Measurements from ENCODE around the gene NDOR1. TPM values are rescaled to one million over a fixed set of nuclear protein-coding genes. Genes with fewer than 3 reads are reported as not detected.

NDOR1 gene
- 11.1 and 13.5 TPM in 2 replicates for total RNA-seq (2014; rRNA removed; shearing (Covaris generic))
- polyA plus RNA-seq (2014; cell fraction: nucleus; rRNA removed) = 93.5 and 115 TPM in 2 replicates

DNA sequence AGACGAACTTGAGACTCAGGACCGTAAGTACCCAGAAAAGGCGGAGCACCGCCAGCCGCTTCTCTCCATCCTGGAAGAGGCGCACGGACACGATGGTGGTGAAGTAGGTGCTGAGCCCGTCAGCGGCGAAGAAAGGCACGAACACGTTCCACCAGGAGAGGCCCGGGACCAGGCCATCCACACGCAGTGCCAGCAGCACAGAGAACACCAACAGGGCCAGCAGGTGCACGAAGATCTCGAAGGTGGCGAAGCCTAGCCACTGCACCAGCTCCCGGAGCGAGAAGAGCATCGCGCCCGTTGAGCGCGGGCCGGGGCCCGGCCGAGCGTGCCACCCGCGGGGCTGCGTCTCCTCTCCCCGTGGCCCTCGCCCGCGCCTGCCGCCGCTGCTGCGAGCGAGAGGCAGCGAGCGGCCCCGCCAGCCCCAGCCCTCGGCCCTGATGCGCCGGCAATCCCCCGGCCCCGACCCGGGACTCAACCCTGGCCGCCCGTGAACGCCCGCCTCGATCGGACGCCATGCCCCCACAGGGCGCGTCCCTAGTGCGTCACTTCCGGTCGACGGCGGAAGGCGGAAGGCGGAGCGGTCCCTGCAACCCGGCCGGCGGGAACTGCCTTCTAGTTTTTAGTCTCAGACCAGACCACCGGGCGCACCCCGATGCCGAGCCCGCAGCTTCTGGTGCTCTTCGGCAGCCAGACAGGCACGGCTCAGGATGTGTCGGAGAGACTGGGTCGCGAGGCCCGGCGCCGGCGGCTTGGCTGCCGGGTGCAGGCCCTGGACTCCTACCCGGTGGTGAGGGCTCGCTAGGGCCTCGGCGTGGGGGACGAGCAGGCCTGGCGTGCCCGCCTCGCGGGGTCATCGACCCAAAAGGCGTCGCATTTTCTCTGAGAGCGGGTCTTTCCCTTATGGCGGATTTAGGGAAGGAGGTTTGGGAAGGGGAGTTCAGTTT, at the start of gene NDOR1, which contains the start of gene TMEM203:
NDOR1 (plus strand) TSS at position 575 of the 944 bp plus-strand sequence; CDS start at position 653, 78 bp downstream.
TMEM203 (minus strand) TSS at position 523 of the 944 bp plus-strand sequence; CDS start at position 289, 234 bp downstream.
- peak; percentile 80 for DNase-seq (ENCODE audit: extremely low read depth, low read depth)

DNA sequence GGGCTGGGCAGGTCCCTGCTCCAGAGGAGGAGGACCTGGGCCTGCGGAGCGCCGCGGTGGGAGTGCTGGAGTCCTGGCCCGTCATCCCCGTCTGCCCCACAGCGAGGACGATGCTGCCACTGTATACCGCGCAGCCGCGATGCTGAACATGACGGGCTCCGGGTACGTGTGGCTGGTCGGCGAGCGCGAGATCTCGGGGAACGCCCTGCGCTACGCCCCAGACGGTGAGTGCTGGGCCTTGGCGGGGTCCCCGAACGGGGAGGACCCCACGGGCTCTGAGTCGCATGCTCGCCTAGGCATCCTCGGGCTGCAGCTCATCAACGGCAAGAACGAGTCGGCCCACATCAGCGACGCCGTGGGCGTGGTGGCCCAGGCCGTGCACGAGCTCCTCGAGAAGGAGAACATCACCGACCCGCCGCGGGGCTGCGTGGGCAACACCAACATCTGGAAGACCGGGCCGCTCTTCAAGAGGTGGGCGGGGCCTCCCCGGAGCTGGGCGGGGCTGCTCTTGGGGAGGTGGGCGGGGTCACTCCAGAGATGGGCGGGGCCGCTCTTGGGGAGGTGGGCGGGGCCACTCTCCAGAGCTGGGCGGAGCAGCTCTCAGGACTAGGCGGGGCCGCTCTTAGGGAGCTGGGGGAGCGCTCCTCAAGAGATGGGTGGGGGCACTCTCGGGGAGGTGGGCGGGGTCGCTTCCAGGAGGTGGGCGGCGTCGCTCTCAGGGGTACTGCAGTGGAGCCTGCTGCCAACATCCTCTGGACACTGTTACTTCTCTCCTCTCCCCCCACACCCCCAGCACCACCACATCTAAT, 48.7 kb upstream of the NDOR1 start:
- no peak for DNase-seq (ENCODE audit: extremely low read depth, low read depth)

DNA sequence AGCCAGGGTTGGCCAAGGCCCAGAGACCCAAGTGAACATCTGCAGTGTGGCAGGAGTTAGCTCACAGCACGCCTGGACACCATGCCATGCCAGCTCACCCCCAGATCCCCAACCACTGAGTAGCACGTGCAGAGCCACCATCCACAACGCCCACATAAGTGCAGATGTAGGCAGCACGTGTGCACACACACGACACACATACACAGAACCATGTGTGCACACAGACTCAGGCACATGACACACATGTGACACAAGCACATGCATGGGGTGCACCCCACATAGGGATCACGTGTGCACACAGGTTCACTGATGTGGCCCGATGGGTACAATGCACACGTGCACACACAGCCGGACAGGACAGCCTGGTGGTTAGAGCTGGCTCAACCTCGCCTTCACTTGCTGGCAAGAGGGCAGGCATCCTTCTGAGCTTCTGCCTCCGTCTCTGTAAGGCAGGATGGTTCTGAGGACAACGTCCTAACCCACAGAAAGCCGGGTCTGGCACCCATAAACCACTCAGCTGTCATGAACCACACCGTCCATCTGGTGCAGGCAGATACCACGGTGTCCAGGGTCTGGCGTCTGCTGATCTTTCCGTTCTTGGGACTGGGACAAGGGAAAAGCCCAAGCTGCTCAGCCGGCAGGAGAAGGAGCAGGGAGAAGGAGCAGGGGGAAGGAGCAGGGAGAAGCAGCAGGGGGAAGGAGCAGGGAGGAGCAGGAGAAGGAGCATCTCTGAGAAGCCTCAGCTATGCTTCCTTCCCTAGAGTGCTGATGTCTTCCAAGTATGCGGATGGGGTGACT, 47.7 kb upstream of the NDOR1 start:
- DNase-seq (ENCODE audit: extremely low read depth, low read depth) = no peak

DNA sequence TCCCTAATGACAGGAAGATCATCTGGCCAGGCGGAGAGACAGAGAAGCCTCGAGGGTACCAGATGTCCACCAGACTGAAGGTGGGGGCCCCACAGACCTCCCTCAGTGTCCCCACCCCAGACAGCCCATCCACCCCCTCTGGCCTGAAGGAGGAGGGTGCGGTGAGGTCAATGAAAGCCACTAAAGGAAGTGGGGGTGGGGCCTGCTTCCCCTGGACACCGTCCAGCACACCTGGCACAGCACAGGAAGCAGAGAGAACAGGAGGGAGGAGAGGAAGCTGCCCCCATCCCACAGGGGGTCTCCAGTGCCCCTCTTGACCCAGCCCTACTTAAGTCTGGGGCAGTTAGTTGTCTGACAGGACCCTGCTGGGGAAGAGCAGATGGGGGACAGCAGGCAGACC, 46.9 kb upstream of the NDOR1 start:
- DNase-seq (ENCODE audit: extremely low read depth, low read depth) = no peak

DNA sequence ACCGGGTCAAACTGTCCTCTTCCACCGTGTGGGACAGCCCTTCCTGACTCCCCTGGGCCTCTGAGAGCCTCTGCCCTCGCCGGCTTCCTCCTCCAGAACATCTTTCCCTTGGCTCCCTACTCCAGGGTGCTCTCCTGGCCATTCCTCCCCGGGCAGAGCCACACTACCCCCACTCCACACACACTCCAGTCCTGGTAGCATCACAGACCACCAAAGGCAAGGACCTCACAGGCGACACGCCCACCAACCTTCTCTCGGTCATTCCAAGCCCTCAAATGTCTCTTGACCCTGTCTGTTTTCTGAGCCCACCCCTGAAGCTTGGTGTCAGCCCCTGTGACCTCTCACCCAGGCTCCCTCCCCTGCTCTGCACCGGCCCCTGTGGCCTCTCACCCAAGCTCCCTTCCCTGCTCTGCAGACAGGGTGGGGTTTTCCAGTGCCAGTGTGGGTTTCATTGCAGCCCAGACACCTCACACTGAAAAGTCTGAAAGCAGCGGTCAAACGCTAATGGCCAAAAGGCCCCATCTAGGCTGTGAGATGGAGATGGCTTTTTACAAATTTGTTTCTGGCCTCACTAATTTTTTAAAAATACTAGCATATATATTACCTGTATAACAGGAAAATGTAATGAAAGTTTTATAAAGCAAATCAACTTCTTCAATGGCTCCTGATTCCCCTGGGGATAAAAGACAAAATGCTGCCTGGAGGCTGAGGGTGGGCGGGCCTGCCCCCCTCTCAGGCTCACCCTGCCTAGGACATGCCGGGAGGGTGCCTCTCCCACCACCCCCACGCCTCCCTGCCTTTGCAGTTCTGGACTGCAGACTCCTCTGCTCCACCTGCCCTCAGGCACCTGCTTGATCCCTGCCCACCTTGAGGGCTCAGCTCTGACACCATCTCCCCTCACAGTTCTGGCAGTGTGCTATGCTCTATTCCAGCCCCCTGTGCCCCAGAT, 46.1 kb upstream of the NDOR1 start:
- no peak for DNase-seq (ENCODE audit: extremely low read depth, low read depth)

DNA sequence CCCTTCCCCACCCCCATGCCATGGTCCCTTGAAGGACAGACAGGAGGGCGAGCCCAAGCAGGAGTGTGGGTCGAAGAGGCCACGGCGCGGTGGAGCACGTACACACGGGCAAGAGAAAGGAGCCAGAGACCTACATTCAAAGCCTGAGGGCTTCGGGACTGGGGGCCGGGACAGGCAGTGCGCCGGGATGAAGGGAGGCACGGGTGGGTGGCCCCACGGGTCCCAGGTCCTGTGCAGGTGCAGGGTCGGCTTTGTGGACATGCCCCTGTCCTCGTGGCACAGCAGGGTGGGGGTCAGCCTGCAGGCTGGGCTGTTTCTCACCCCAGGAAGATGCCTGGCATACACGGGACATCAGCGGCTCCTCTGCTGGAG, 45.5 kb upstream of the NDOR1 start:
- no peak for DNase-seq (ENCODE audit: extremely low read depth, low read depth)

DNA sequence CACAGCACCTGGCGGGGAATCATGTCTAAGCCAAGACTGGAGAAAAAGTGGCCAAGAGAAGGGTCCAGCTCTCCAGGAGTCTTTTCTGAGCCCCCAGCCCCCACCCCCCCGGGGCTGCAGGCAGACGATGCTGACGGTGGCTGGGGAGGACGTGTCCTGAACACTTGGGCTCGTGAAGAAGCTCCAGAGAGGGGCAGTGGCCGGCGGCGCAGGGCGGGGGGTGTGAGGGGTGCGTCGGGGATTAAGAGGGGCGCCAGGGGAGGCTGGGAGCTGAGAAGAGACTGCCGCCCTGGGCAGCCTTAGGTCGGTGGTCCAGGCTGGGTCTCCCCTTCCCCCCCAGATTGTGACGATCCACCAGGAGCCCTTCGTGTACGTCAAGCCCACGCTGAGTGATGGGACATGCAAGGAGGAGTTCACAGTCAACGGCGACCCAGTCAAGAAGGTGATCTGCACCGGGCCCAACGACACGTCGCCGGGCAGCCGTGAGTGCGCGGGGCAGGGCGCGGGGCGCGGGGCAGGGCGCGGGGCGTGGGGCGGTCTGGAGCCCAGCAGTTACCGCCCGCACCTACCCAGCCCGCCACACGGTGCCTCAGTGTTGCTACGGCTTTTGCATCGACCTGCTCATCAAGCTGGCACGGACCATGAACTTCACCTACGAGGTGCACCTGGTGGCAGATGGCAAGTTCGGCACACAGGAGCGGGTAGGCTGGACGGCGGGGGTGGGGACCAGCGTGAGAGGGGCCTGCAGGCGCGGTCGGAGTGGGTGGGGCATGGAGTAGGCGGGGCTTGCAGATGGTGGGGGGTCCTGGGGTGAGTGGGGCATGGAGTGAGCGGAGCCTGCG, 44.6 kb upstream of the NDOR1 start:
- no peak for DNase-seq (ENCODE audit: extremely low read depth, low read depth)

DNA sequence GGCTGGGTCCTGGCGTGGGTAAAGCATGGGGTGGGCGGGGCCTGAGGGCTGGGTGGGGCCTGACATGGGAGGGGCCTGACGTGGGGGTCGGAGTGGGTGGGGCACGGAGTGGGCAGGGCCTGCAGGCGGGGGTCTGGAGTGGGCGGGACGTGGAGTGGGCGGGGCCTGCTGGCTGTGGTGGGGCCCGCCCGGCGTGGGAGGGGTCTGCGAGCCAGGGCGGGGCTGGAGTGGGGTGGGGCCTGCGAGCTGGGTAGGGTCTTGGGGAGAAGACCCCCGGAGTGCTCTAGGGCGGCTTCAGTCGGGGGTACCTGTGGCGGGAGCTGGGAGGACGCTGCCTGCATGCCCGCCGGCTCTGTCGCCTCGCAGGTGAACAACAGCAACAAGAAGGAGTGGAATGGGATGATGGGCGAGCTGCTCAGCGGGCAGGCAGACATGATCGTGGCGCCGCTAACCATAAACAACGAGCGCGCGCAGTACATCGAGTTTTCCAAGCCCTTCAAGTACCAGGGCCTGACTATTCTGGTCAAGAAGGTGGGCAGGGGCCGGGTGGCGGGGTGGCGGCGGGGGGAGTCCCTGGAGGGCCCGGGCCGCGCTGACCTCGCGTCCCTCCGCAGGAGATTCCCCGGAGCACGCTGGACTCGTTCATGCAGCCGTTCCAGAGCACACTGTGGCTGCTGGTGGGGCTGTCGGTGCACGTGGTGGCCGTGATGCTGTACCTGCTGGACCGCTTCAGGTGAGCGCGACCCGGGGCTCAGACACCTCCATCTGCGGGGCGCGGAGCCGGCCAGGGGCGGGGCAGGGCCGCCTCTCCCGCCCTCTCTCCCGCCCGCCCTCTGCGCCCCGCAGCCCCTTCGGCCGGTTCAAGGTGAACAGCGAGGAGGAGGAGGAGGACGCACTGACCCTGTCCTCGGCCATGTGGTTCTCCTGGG, 43.7 kb upstream of the NDOR1 start:
- no peak for DNase-seq (ENCODE audit: extremely low read depth, low read depth)

DNA sequence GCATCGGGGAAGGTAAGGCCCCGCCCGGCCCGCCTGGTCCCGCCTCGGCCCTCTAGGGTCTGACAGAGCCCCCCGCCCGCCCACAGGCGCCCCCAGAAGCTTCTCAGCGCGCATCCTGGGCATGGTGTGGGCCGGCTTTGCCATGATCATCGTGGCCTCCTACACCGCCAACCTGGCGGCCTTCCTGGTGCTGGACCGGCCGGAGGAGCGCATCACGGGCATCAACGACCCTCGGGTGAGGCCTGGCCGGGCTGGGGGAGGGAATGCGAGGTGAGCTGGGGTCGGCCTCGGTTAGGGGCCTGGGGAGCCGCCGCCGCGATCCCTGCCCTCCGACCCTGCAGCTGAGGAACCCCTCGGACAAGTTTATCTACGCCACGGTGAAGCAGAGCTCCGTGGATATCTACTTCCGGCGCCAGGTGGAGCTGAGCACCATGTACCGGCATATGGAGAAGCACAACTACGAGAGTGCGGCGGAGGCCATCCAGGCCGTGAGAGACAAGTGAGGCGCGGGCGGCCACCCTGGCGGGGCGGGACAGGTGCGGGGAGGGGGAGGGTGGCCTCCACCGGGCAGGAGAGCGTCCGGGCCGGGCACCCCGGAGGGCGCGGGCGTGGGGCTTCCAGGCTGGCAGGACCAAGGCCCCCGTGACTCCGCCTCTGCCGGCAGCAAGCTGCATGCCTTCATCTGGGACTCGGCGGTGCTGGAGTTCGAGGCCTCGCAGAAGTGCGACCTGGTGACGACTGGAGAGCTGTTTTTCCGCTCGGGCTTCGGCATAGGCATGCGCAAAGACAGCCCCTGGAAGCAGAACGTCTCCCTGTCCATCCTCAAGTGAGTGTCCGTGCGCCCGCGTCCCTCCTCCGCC, 42.8 kb upstream of the NDOR1 start:
- DNase-seq (ENCODE audit: extremely low read depth, low read depth) = no peak

DNA sequence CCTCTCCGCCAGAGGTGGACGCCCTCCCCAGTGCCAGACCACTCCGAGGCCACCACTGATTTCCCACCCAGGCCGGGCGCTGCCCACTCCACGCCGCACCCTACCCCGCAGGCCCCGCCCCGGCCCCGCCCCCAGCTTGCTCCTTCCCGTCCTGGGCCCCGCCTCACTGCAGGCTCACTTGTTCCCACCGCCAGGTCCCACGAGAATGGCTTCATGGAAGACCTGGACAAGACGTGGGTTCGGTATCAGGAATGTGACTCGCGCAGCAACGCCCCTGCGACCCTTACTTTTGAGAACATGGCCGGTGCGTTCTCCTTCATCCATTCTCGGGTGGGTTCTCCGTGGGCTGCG, 42.2 kb upstream of the NDOR1 start:
- DNase-seq (ENCODE audit: extremely low read depth, low read depth) = no peak

DNA sequence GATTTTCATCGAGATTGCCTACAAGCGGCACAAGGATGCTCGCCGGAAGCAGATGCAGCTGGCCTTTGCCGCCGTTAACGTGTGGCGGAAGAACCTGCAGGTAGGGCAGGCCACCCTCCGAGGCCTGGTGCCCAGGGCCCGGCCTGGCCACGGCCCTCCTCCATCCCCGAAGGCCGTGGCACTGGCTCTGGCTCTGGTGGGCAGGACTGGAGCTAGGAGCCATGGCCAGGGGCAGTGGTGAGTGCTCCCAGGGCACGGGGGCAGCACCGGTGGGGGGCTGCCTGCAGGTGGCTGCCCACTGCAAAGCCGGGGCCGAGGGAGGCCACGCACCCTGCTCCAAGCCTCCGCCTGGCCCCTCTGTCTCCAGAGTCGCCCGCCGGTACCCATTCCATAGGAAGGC, 41.7 kb upstream of the NDOR1 start:
- DNase-seq (ENCODE audit: extremely low read depth, low read depth) = no peak

DNA sequence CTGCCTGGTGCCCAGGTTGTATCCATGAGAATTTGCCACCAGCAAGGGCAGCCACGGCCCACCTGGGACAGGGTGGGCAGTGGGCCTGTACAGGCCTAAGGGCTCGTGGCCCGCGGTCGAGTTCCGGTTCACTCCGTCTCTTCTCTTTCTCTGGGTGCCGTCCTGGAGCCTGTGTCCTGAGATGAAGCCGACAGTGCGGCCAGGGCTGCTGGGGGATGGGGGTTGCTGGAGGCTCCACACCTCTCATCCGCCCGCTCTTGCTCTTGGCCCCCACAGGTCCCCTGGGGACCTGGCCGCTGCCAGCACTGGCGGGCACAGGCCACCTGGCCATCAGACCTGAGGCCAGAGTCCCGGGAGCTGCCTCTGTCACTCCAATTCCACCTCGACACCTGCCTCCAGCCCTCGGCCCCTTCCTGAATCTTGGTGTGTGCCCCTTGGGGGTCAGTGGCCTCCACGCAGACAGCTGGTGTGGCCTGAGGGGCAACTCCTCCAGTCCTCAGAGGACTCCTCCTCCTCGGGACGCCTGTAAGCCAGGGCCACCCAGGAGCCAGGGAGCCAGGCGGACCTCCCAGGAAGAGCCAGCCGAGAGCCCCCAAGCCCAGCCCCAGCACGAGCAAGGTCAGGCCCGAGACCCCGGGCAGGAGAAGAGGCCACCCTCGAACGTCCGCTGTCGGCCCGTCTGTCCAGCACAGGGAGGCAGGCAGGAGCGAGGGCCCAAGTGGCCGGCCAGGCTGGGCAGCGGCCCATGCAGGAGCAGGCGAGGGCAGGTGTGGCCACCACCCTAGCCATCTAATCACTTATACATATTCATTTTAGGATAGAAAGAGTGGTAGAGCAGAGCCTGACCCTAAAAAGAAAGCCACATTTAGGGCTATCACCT, 40.9 kb upstream of the NDOR1 start:
- no peak for DNase-seq (ENCODE audit: extremely low read depth, low read depth)

DNA sequence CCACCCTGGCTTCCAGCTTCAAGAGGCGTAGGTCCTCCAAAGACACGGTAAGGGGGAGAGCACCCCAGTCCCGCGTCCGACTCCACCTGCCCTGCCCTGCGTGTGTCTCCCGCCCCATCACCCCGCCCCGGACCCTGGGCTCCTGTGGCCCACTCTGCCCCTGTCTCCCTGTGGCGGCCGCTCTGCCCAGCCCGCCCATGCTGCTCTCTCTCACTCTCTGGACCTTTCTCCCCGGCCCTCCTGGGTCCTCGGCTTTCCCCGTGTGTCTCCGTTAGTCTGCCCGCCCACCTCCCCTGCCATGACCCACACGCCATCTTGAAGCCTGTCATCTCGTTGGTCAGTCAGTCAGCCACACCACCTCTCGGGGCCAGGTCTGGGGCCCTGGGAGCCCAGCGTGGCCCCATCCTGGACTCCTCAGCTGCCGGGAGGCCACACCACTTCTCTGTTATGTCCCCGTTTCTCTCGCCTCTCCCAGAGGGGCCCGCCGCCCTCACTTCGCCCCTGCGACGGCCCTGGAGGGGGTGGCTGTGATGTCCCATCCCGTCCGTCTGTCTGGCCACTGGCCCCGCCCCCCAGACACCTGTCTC, 40.2 kb upstream of the NDOR1 start:
- no peak for DNase-seq (ENCODE audit: extremely low read depth, low read depth)

DNA sequence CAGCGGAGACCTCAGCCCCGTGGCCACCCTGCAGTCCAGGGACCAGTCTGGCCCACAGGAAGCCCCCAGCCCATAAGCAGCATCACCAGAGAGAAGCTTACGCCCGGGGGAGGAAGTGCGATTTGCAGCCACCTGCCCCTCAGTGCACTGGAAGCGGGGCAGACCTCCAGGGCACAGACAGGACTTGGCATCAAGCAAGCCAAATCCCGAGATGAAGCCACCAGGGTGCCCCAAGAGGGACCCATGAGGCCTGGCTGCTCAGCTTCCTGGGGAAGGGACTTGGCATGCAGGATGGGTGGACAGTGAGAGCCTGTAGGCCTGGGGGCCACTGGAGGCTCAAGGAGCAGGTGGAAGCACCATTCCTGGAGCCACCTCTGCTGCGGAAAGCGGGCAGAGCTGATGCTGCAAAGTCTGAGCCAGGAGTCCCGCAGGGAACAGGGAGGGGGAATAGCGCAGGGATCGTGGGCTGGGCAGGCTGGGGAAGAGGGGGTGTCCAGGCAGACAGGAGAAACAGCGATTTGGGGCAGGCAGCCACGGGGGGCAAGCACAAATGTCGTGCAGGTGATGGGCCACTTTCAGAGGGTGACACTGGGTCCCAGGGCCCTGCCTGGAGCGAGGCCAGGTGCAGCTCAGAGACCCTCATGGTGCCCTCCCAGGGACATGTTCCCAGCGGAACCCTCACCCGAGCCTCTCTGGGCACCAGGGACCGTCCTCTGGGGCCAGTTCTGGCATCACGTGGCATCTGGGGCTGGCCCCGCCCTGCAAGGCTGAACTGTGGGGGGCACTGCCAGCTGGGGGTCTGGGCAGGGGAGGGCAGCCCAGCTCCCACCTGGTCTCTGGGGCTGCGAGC, 38.9 kb upstream of the NDOR1 start:
- no peak for DNase-seq (ENCODE audit: extremely low read depth, low read depth)

Data from NCI-H460 (cell line).